SK-N-SH (cell line): ENCODE data around the gene ALDH3B1. TPM values are rescaled to one million over a fixed set of nuclear protein-coding genes. Genes with fewer than 3 reads are reported as not detected.

Experiments used
- CTCF ChIA-PET: fragments of 300-600, 350-600 bp; formaldehyde crosslinking; extraction: SDS; loops from one replicate; lab custom pipeline; 2021; lab: Yijun Ruan, JAX
- POLR2A ChIA-PET: fragments of 350-600 bp; sonication (Branson Sonifier 250); formaldehyde crosslinking; extraction: SDS; loops from one replicate; lab custom pipeline; 2020; ENCODE audit warnings: antibody characterized with exemption, inconsistent platforms; lab: Yijun Ruan, JAX
- DNase-seq: peaks from one replicate; pipeline ENCODE4 v3.0.0; 2012
- H2AFZ ChIP-seq: fragments of 200-600 bp; sonication (generic); 2 replicates; pipeline ENCODE4 v1.8.1; 2016; ENCODE audit warnings: antibody characterized with exemption, mild to moderate bottlenecking, low read depth
- H3F3A ChIP-seq: fragments of 200-600 bp; sonication (generic); replicated peaks from 2 replicates; pipeline ENCODE3; 2016; ENCODE audit warnings: antibody characterized with exemption, mild to moderate bottlenecking; ENCODE audit not compliant: insufficient read depth
- H3K27ac ChIP-seq, 2 experiments: fragments of 200-500 bp in 1 of 2; fragments of 200-600 bp in 1 of 2; sonication (Bioruptor generic) in 1 of 2; sonication (generic), shearing (Covaris generic) in 1 of 2; 2 replicates each; pipeline versions ENCODE4 v1.5.1 to v1.6.1; 2014 to 2016; ENCODE audit warnings: low read depth in 2 of 2, inconsistent platforms in 1 of 2, low read length in 1 of 2, mild to moderate bottlenecking in 1 of 2, mixed read lengths in 1 of 2
- H3K27me3 ChIP-seq: fragments of 200-600 bp; sonication (generic), shearing (Covaris generic); 2 replicates; pipeline ENCODE4 v1.6.1; 2016; ENCODE audit warnings: mixed run types; ENCODE audit not compliant: insufficient read depth
- H3K36me3 ChIP-seq, 2 experiments: fragments of 200-500 bp in 1 of 2; fragments of 200-600 bp in 1 of 2; sonication (Bioruptor generic) in 1 of 2; sonication (generic) in 1 of 2; replicated peaks in 1 of 2; 2 replicates each; pipeline versions ENCODE3 to v1.5.1; 2014 to 2016; ENCODE audit warnings: low read length in 1 of 2, mild to moderate bottlenecking in 1 of 2; ENCODE audit not compliant: insufficient read depth in 2 of 2, control insufficient read depth in 1 of 2
- H3K4me1 ChIP-seq, 2 experiments: fragments of 200-500 bp in 1 of 2; fragments of 200-600 bp in 1 of 2; sonication (Bioruptor generic) in 1 of 2; sonication (generic), shearing (Covaris generic) in 1 of 2; 2 replicates each; pipeline versions ENCODE4 v1.5.1 to v1.6.1; 2014 to 2016; ENCODE audit warnings: low read depth in 1 of 2, low read length in 1 of 2, mixed run types in 1 of 2; ENCODE audit not compliant: insufficient read depth in 2 of 2, control insufficient read depth in 1 of 2
- H3K4me2 ChIP-seq: fragments of 200-600 bp; sonication (generic), shearing (Covaris generic); 2 replicates; pipeline ENCODE4 v1.6.1; 2017; ENCODE audit warnings: mixed run types
- H3K4me3 ChIP-seq, 2 experiments: fragments of 200-500 bp in 1 of 2; fragments of 200-600 bp in 1 of 2; sonication (Bioruptor generic) in 1 of 2; sonication (generic), shearing (Covaris generic) in 1 of 2; 2 replicates each; pipeline versions ENCODE4 v1.5.1 to v1.8.1; 2014 to 2016; ENCODE audit warnings: low read depth in 2 of 2, inconsistent platforms in 1 of 2, low read length in 1 of 2, mild to moderate bottlenecking in 1 of 2, mixed read lengths in 1 of 2, moderate library complexity in 1 of 2
- H3K79me2 ChIP-seq: fragments of 200-600 bp; sonication (generic); 2 replicates; pipeline ENCODE4 v1.8.1; 2017; ENCODE audit warnings: mild to moderate bottlenecking; ENCODE audit not compliant: insufficient read depth
- H3K9ac ChIP-seq: fragments of 200-600 bp; sonication (generic); 2 replicates; pipeline ENCODE4 v1.6.1; 2017; ENCODE audit warnings: mixed run types
- H3K9me2 ChIP-seq: fragments of 200-600 bp; sonication (generic); 2 replicates; pipeline ENCODE4 v1.6.1; 2017; ENCODE audit warnings: mixed run types
- H3K9me3 ChIP-seq: fragments of 200-600 bp; sonication (generic); 2 replicates; pipeline ENCODE4 v1.6.1; 2017; ENCODE audit warnings: mixed run types, mild to moderate bottlenecking, moderate library complexity
- H4K20me1 ChIP-seq: fragments of 200-600 bp; sonication (generic); 2 replicates; pipeline ENCODE4 v1.6.1; 2017; ENCODE audit warnings: mild to moderate bottlenecking, mixed run types; ENCODE audit not compliant: insufficient read depth
- CTCF ChIP-seq: fragments of 200-600 bp; sonication (generic); IDR thresholded peaks from 2 replicates; pipeline ENCODE4 v1.6.1; 2017; ENCODE audit warnings: antibody characterized with exemption, mild to moderate bottlenecking, moderate library complexity
- ELF1 ChIP-seq: IDR thresholded peaks from 2 replicates; pipeline ENCODE4 v1.4.0; 2012
- EP300 ChIP-seq, 2 experiments: IDR thresholded peaks; 2 replicates each; pipeline versions ENCODE4 v1.4.0 to v1.6.1; 2012; ENCODE audit warnings: borderline replicate concordance in 1 of 2, low read depth in 1 of 2, low read length in 1 of 2
- FOSL2 ChIP-seq: IDR thresholded peaks from 2 replicates; pipeline ENCODE4 v1.4.0; 2012; ENCODE audit warnings: low read depth, mild to moderate bottlenecking, moderate library complexity, borderline replicate concordance
- FOXM1 ChIP-seq: IDR thresholded peaks from 2 replicates; pipeline ENCODE4 v1.4.0; 2012; ENCODE audit warnings: low read depth, mild to moderate bottlenecking
- PBX3 ChIP-seq: IDR thresholded peaks from 2 replicates; pipeline ENCODE4; 2012
- RCOR1 ChIP-seq: fragments of 150-350 bp; IDR thresholded peaks from 2 replicates; pipeline ENCODE4 v1.6.1; 2017; ENCODE audit warnings: antibody characterized with exemption, low read length
- RXRA ChIP-seq: IDR thresholded peaks from 2 replicates; pipeline ENCODE4 v1.4.0; 2012; ENCODE audit warnings: low read depth, mild to moderate bottlenecking, borderline replicate concordance
- TEAD4 ChIP-seq: IDR thresholded peaks from 2 replicates; pipeline ENCODE4 v1.4.0; 2012; ENCODE audit warnings: mild to moderate bottlenecking, borderline replicate concordance; ENCODE audit not compliant: insufficient read depth
- USF2 ChIP-seq: fragments of 150-350 bp; IDR thresholded peaks from 2 replicates; pipeline ENCODE4 v1.6.1; 2017; ENCODE audit warnings: antibody characterized with exemption, low read length, low read depth, borderline replicate concordance
- YY1 ChIP-seq: IDR thresholded peaks from 2 replicates; pipeline ENCODE4 v1.4.0; 2012; ENCODE audit warnings: low read depth, mild to moderate bottlenecking
- WGBS: methylation state at CpG from one replicate; pipeline ENCODE4 v1.1.6; 2017; ENCODE audit warnings: low lambda C conversion rate; 5-methylcytosine and 5-hydroxymethylcytosine counted together
- polyA plus RNA-seq, 3 experiments: library from polyadenylated mRNA; depleted of rRNA; stranded (reverse); fragments of >200 nt; gene quantifications; 2 replicates each; pipeline ENCODE4 v1.2.3, GENCODE V29; 2012

Gene ALDH3B1
- polyA plus RNA-seq, 1 of the 3 experiments (the other 2 are of a cell fraction), result 14.9 TPM

- TF ChIP-seq USF2 (no peak), FOSL2 (no peak), ELF1 (no peak)
- TF ChIP-seq, all 33 proteins: peak for 0
These were observed 28.1 kb downstream of the ALDH3B1 start (continued) for GRCh38 chr11:68038226-68038717.

GRCh38 chr11:68038718-68039525 is 28.8 kb downstream of the ALDH3B1 start, which contains the start of gene TCIRG1:
Gene TCIRG1, plus strand, starts transcription at chr11:68039025. Its CDS starts 2,247 bp downstream, at chr11:68041272.
- 72% methylated on average over 24 of the region's 51 CpGs for WGBS
- POLR2A ChIA-PET, result interaction anchor here (1.0 kb wide), 1 partner anchor 8 kb away, joined by 3 read pairs; no protein-coding TSS in a partner anchor

GRCh38 chr11:68039526-68040086 is 29.5 kb downstream of the ALDH3B1 start:
- peaks cover 12 to 20% of the 10 kb centered on the region in 2 experiments; a peak in 2 of 4 replicates for H3K4me1 ChIP-seq
- no peaks in the 10 kb centered on the region for H3K9me3 ChIP-seq
- ChIA-PET CTCF (no interaction called here), POLR2A (no interaction called here)
- H2AFZ ChIP-seq, result peak overlapping the region; percentile 86; the same call in 1 of the 2 replicates
- H3K9me2 ChIP-seq, result no peaks in the 10 kb centered on the region
- peak overlapping the region; percentile 44 to 53; a peak in 2 of 4 replicates for H3K27ac ChIP-seq
- no peak overlapping the region for H3K4me3 ChIP-seq
- peak overlapping the region; percentile 64; the same call in 1 of the 2 replicates for H3K9ac ChIP-seq
- H3K79me2 ChIP-seq, result no peaks in the 10 kb centered on the region
- peaks cover 3 to 6% of the 10 kb centered on the region in 2 experiments for H3K36me3 ChIP-seq
- DNase-seq, result peak; percentile 51
- no peaks in the 10 kb centered on the region for H3K27me3 ChIP-seq
- no peak overlapping the region for H3K4me2 ChIP-seq
- 74% methylated on average over 4 of the region's 10 CpGs for WGBS
- no peaks in the 10 kb centered on the region for H4K20me1 ChIP-seq
- TF ChIP-seq CTCF, result no peak
- TF ChIP-seq, all 33 proteins: peak for 0
- peaks cover 6% of the 10 kb centered on the region for H3F3A ChIP-seq

More at GRCh38 chr11:68038718-68039525, 28.8 kb downstream of the ALDH3B1 start, which contains the start of gene TCIRG1:
- peak; percentile 67 for DNase-seq
- Histone ChIP-seq H3K9ac (no peak within 1 kb of the TSS; the same call in 1 of the 2 replicates), H3K79me2 (no peaks in the 10 kb centered on the region), H3K4me3 (no peak within 1 kb of the TSS), H3K9me3 (no peaks in the 10 kb centered on the region), H3K4me2 (no peak within 1 kb of the TSS), H3K27ac (peak within 1 kb of the TSS; percentile 44 to 53; a peak in 1 of 4 replicates), H2AFZ (0 out of 2 replicates have a peak within 1 kb of the TSS, but pooled peaks have one; percentile 86), H4K20me1 (no peaks in the 10 kb centered on the region), H3K9me2 (no peaks in the 10 kb centered on the region), H3K36me3 (peaks cover 9 to 10% of the 10 kb centered on the region in 2 experiments), H3F3A (peaks cover 12% of the 10 kb centered on the region), H3K27me3 (no peaks in the 10 kb centered on the region), H3K4me1 (peaks cover 12 to 20% of the 10 kb centered on the region in 2 experiments; a peak in 2 of 4 replicates)
- CTCF ChIA-PET, result no interaction called here
- TF ChIP-seq YY1 (no peak), EP300 (IDR thresholded peaks at IDR 0.05; ENCODE audit: borderline replicate concordance in 1 of 2, low read depth in 1 of 2, low read length in 1 of 2) (no peak), FOXM1 (no peak), RCOR1 (no peak), RXRA (no peak), PBX3 (no peak), TEAD4 (no peak)
